A549 treated with Mapracorat at 1 μM for 4 hours (cell line): ENCODE results near the gene OR2A2. TPM values are rescaled to one million over a fixed set of nuclear protein-coding genes. Genes with fewer than 3 reads are reported as not detected.

ENCODE experiments used
- total RNA-seq: library from RNA; stranded (reverse); fragments of 200-300 nt; extraction: Qiagen RNA extraction; gene quantifications from 5 replicates; pipeline ENCODE4 v1.2.3, GENCODE V29; 2022

OR2A2 gene, protein sequence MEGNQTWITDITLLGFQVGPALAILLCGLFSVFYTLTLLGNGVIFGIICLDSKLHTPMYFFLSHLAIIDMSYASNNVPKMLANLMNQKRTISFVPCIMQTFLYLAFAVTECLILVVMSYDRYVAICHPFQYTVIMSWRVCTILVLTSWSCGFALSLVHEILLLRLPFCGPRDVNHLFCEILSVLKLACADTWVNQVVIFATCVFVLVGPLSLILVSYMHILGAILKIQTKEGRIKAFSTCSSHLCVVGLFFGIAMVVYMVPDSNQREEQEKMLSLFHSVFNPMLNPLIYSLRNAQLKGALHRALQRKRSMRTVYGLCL
- not detected in 5 replicates for total RNA-seq

DNA sequence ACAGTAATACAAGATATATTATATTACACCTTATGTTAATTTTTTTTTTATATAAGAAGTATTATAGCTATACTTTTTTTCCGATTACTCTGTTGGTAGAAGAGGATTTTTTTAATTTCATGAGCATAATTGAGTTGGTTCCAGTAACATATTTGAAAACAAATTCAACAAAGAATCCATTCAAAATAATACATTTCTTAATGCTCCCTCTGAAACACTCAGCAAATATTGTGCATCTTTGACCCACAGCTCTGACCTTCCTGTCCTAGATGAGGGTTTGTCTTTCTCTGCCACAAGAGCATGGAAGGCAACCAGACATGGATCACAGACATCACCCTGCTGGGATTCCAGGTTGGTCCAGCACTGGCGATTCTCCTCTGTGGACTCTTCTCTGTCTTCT is at the start of gene OR2A2:
Gene OR2A2 (plus strand): TSS at position 301 of the 400 bp plus-strand sequence. CDS start 0 bp downstream, at position 301.

DNA sequence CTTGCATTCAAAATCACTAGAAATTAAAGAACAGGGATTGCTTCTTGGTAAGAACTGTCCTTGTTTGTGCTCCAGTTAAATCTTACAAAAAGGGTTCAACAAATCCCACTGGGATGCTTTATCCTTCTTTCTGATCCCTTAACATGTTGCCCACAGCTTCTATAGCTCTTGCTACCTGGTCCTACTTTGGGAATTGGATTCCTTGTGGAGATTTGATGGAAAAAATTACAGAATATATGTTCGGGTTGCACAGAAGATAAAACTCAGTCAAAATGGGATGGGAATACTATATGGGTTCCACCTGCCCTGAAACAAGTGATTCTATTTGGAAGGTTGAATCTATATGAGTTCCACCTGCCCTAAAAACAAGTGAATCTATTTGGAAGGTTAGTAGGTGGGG is 39.9 kb upstream of the OR2A2 start, which contains the start of gene OR2A25:
Gene OR2A25 (plus strand): TSS at position 301 of the 400 bp plus-strand sequence. CDS start 4,409 bp downstream, outside the sequence.

DNA sequence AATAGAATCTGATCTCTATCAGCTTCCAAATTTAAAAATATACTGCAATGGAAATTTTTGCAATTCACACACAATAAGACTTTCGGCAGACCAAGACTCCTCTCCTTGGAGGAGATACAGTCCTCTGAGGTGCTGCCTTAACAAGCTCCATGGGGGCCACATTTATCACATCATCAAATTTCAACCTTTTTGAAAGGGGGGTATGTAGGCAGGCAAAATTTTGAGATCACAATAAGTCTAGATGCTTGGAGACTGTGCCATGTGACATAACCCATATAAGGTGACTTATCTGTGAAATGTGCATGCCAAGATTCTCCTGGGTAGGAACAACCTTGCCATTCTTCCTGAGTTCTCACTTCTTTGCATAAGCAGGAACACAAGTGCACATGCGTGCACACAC is 23.4 kb upstream of the OR2A2 start, which contains the start of gene OR2A12:
Gene OR2A12 (plus strand): TSS at position 301 of the 400 bp plus-strand sequence. CDS start 8,830 bp downstream, outside the sequence.

DNA sequence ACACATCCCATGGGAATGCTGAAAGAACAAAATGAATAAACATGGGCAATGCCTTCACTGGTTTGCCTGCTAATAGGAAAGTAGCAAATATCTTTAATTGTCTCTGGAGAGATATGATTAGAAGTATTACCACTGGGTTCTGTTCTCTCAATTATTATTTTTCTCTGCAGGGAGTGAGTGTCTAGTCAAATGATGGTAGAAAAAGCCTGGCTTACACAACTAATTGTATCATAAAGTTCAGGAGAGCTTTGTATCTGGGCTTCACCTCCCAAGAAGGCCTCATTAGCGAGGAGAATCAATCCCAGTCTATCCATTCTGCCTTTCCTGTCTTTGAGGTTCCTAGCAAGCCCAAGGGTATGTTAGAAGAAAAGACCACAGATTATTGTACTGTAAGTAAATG is 13.5 kb downstream of the OR2A2 start, which contains the start of gene OR2A14:
Gene OR2A14 (plus strand): TSS at position 301 of the 400 bp plus-strand sequence. CDS start 5,937 bp downstream, outside the sequence.

Other genes starting within 250 kb of the OR2A2 start
- gene TCAF1, start 207.4 kb upstream of the OR2A2 start, total RNA-seq = 13.1 to 19.9 TPM (median 18.0 TPM) in 5 replicates
- not detected in 5 replicates for gene OR2F2, start 174.3 kb upstream of the OR2A2 start, total RNA-seq
- gene OR2F1, start 154.7 kb upstream of the OR2A2 start, total RNA-seq = not detected in 5 replicates
- gene OR6B1, start 109.3 kb upstream of the OR2A2 start, total RNA-seq = not detected in 5 replicates
- not detected in 5 replicates for gene OR2A5, start 60.6 kb upstream of the OR2A2 start, total RNA-seq
- not detected in 5 replicates for gene OR2A25, start 39.8 kb upstream of the OR2A2 start, total RNA-seq
- gene OR2A12, start 23.3 kb upstream of the OR2A2 start, total RNA-seq = not detected in 5 replicates
- gene OR2A14, start 13.6 kb downstream of the OR2A2 start, total RNA-seq = not detected in 5 replicates
- 0.05 TPM in 1 of 5 replicates, not detected in the others for gene CTAGE4, start 73.9 kb downstream of the OR2A2 start, total RNA-seq
- 0.18 to 0.50 TPM (median 0.40 TPM) in 5 replicates for gene ARHGEF35, start 86.2 kb downstream of the OR2A2 start, total RNA-seq
- not detected in 5 replicates for gene OR2A42, start 130.0 kb downstream of the OR2A2 start, total RNA-seq
- not detected in 5 replicates for gene OR2A7, start 155.2 kb downstream of the OR2A2 start, total RNA-seq
- not detected in 5 replicates for gene CTAGE8, start 159.7 kb downstream of the OR2A2 start, total RNA-seq
- not detected in 5 replicates for gene OR2A1, start 202.8 kb downstream of the OR2A2 start, total RNA-seq
- 2.5 to 3.0 TPM (median 2.5 TPM) in 5 replicates for gene ARHGEF5, start 245.8 kb downstream of the OR2A2 start, total RNA-seq